ENCODE data around the gene HCRTR1.

Gene HCRTR1

GRCh38 chr1:31617218-31617915, at the start of gene HCRTR1:
Gene HCRTR1 (plus strand): TSS chr1:31617689. CDS start chr1:31619193, 1,504 bp downstream.
- no peak for FAIRE-seq

- FAIRE-seq, result no peak
Measured at GRCh38 chr1:31567956-31568570, 49.4 kb upstream of the HCRTR1 start.

- FAIRE-seq, result no peak
Measured at GRCh38 chr1:31568895-31569595, 48.4 kb upstream of the HCRTR1 start.

- no peak for FAIRE-seq
Measured at GRCh38 chr1:31569596-31570173, 47.8 kb upstream of the HCRTR1 start.

- FAIRE-seq, result no peak
Measured at GRCh38 chr1:31570228-31570627, 47.3 kb upstream of the HCRTR1 start.

- FAIRE-seq, result no peak
Measured at GRCh38 chr1:31570906-31571305, 46.6 kb upstream of the HCRTR1 start.

GRCh38 chr1:31571340-31572295, 45.9 kb upstream of the HCRTR1 start:
- FAIRE-seq, result no peak

- no peak for FAIRE-seq
Measured at GRCh38 chr1:31572323-31573104, 45.0 kb upstream of the HCRTR1 start.

GRCh38 chr1:31573261-31573660, 44.2 kb upstream of the HCRTR1 start:
- FAIRE-seq, result no peak

- no peak for FAIRE-seq
Measured at GRCh38 chr1:31574749-31575368, 42.6 kb upstream of the HCRTR1 start.

- FAIRE-seq, result no peak
Measured at GRCh38 chr1:31575369-31576140, 41.9 kb upstream of the HCRTR1 start.

- FAIRE-seq, result no peak
Measured at GRCh38 chr1:31576201-31576669, 41.3 kb upstream of the HCRTR1 start, which contains the start of gene TINAGL1. Gene TINAGL1 (plus strand): TSS chr1:31576515. CDS start chr1:31577149, 634 bp downstream.

GRCh38 chr1:31576743-31577455, 40.6 kb upstream of the HCRTR1 start:
- FAIRE-seq, result no peak

- FAIRE-seq, result no peak
Measured at GRCh38 chr1:31577515-31578192, 39.8 kb upstream of the HCRTR1 start.

- no peak for FAIRE-seq
Measured at GRCh38 chr1:31579374-31579773, 38.1 kb upstream of the HCRTR1 start.

GRCh38 chr1:31580513-31580870, 37.0 kb upstream of the HCRTR1 start:
- FAIRE-seq, result no peak

GRCh38 chr1:31580891-31581603, 36.4 kb upstream of the HCRTR1 start:
- no peak for FAIRE-seq

Measured in colon (tissue), 2 donors.